ENCODE results near the gene CFAP45. TPM values are rescaled to one million over a fixed set of nuclear protein-coding genes. Genes with fewer than 3 reads are reported as not detected.

CFAP45 gene
- total RNA-seq, 1 donor from 2014 or later, result 1.8 TPM

- CTCF ChIA-PET, result no interaction called here
- POLR2A ChIA-PET, result no interaction called here
- no peak for ATAC-seq (ENCODE audit: low read depth)
- no peak for TF ChIP-seq CTCF (IDR thresholded peaks at IDR 0.05)
- Mint-ChIP-seq H3K4me1 (no peaks in the 10 kb centered on the region), H3K27me3 (peaks cover under 1% of the 10 kb centered on the region), H3K27ac (no peak overlapping the region), H3K36me3 (ENCODE audit: low read depth) (no peaks in the 10 kb centered on the region), H3K9me3 (no peaks in the 10 kb centered on the region), H3K4me3 (no peak overlapping the region)
- intact Hi-C loops (cut with micrococcal nuclease), result no loop called here
- DNase-seq, result no peak
Observed at GRCh38 chr1:159866905-159867663, 32.9 kb downstream of the CFAP45 start.

GRCh38 chr1:159866066-159866465 is 33.9 kb downstream of the CFAP45 start:
- Mint-ChIP-seq H3K9me3 (no peaks in the 10 kb centered on the region), H3K4me3 (no peak overlapping the region), H3K27ac (no peak overlapping the region), H3K27me3 (peaks cover 7% of the 10 kb centered on the region), H3K4me1 (no peaks in the 10 kb centered on the region), H3K36me3 (ENCODE audit: low read depth) (no peaks in the 10 kb centered on the region)
- intact Hi-C loops (cut with micrococcal nuclease), result no loop called here
- ChIA-PET CTCF (no interaction called here), POLR2A (no interaction called here)
- no peak for ATAC-seq (ENCODE audit: low read depth)
- no peak for DNase-seq
- TF ChIP-seq CTCF (IDR thresholded peaks at IDR 0.05), result no peak

GRCh38 chr1:159864262-159864661 is 35.7 kb downstream of the CFAP45 start:
- intact Hi-C loops (cut with micrococcal nuclease), result no loop called here
- no peak for ATAC-seq (ENCODE audit: low read depth)
- TF ChIP-seq CTCF (IDR thresholded peaks at IDR 0.05), result no peak
- H3K27ac Mint-ChIP-seq, result no peak overlapping the region
- H3K4me3 Mint-ChIP-seq, result no peak overlapping the region
- peaks cover 7% of the 10 kb centered on the region for H3K27me3 Mint-ChIP-seq
- H3K9me3 Mint-ChIP-seq, result no peaks in the 10 kb centered on the region
- ChIA-PET POLR2A (no interaction called here), CTCF (interaction anchor here (1.4 kb wide), 1 partner anchor 8 kb away, joined by 3 read pairs; no protein-coding TSS in a partner anchor)
- no peak for DNase-seq
- H3K4me1 Mint-ChIP-seq, result no peaks in the 10 kb centered on the region
- no peaks in the 10 kb centered on the region for H3K36me3 Mint-ChIP-seq (ENCODE audit: low read depth)

GRCh38 chr1:159862557-159862956 is 37.4 kb downstream of the CFAP45 start, which contains the start of gene VSIG8:
TSS of gene VSIG8 (minus strand) at chr1:159862657. CDS start at chr1:159862521, 136 bp downstream.
- ChIA-PET POLR2A (no interaction called here), CTCF (no interaction called here)
- Mint-ChIP-seq H3K4me1 (no peaks in the 10 kb centered on the region), H3K9me3 (no peaks in the 10 kb centered on the region), H3K4me3 (no peak within 1 kb of the TSS), H3K27ac (no peak within 1 kb of the TSS), H3K27me3 (peaks cover 7% of the 10 kb centered on the region), H3K36me3 (ENCODE audit: low read depth) (no peaks in the 10 kb centered on the region)
- intact Hi-C loops (cut with micrococcal nuclease), result no loop called here
- TF ChIP-seq CTCF (IDR thresholded peaks at IDR 0.05), result no peak
- ATAC-seq (ENCODE audit: low read depth), result no peak
- no peak for DNase-seq

GRCh38 chr1:159862031-159862430 is 37.9 kb downstream of the CFAP45 start:
- CTCF ChIA-PET, result no interaction called here
- Mint-ChIP-seq H3K4me1 (no peaks in the 10 kb centered on the region), H3K4me3 (no peak overlapping the region), H3K27me3 (peaks cover 7% of the 10 kb centered on the region), H3K36me3 (ENCODE audit: low read depth) (no peaks in the 10 kb centered on the region), H3K9me3 (no peaks in the 10 kb centered on the region), H3K27ac (no peak overlapping the region)
- TF ChIP-seq CTCF (IDR thresholded peaks at IDR 0.05), result no peak
- DNase-seq (no peak), ATAC-seq (ENCODE audit: low read depth) (no peak)
- intact Hi-C loops (cut with micrococcal nuclease), result no loop called here
- POLR2A ChIA-PET, result no interaction called here
